Dendritic cell treated with granulocyte-macrophage colony-stimulating factor and Interleukin-4, amounts not matched to agents 40 ng/mL and 50 ng/mL, for 4 days (primary cell): ENCODE results near the gene RASAL3.
A peak's percentile ranks its signal among the peaks of the same experiment; 100 is the strongest.
"Not testable (repeated sequence)": the region's sequence is repeated elsewhere in the genome, so short reads cannot be mapped to it uniquely, and the experiment has no call there.

Experiments
- H3K27ac Mint-ChIP-seq: one replicate; pipeline ENCODE4 v1.8.0; 2022; ENCODE audit warnings: mild to moderate bottlenecking, mixed read lengths
- H3K27me3 Mint-ChIP-seq: one replicate; pipeline ENCODE4 v1.8.0; 2022; ENCODE audit warnings: mild to moderate bottlenecking, mixed read lengths
- H3K36me3 Mint-ChIP-seq: one replicate; pipeline ENCODE4 v1.8.0; 2022; ENCODE audit warnings: low read depth, mixed read lengths
- H3K4me1 Mint-ChIP-seq: one replicate; pipeline ENCODE4 v1.8.0; 2022; ENCODE audit warnings: low read depth, mixed read lengths
- H3K4me3 Mint-ChIP-seq: one replicate; pipeline ENCODE4 v1.8.0; 2022; ENCODE audit warnings: mild to moderate bottlenecking, moderate library complexity, mixed read lengths
- H3K9me3 Mint-ChIP-seq: one replicate; pipeline ENCODE4 v1.8.0; 2022; ENCODE audit warnings: mixed read lengths
- intact Hi-C: fragments of 100-400 bp; cut with micrococcal nuclease; formaldehyde crosslinking; loops from one replicate; pipeline ENCODE4 v1.15.0; 2022

The RASAL3 gene

DNA sequence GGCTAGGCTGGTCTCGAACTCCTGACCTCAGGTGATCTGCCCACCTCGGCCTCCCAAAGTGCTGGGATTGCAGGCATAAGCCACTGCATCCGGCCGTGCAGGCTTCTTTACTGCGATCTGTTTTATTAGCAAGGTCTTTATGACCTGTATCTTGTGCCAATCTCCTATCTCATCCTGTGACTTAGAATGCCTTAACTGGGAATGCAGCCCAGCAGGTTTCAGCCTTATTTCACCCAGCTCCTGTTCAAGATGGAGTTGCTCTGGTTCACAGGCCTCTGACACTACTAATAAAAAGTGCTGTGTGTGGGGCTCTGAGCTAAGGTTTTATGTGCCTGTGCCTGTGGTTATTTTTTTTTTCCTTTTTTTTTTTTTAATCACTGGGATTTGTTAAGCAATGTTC lies 21.4 kb upstream of the RASAL3 start:
- not testable (repeated sequence) for H3K9me3 Mint-ChIP-seq, H3K27ac Mint-ChIP-seq, H3K4me3 Mint-ChIP-seq

DNA sequence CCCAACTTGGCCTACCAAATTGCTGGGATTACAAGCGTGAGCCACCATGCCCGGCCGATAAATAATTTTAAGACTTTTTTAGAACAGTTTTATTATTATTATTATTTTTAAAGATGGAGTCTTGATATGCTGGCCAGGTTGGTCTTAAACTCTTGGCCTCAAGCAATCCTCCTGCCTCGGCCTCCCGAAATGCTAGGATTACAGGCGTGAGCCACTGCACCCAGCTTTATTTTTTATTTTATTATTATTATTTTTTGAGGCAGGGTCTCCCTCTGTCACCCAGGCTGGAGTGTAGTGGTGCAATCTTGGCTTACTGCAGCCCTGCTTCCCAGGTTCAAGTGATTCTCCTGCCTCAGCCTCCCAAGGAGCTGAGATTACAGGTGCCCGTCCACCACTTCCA lies 16.7 kb upstream of the RASAL3 start:
- H3K27me3 Mint-ChIP-seq, H3K4me3 Mint-ChIP-seq, H3K27ac Mint-ChIP-seq, H3K4me1 Mint-ChIP-seq, H3K9me3 Mint-ChIP-seq, intact Hi-C loops, H3K36me3 Mint-ChIP-seq: not testable (repeated sequence)

More for the DNA sequence above, 21.4 kb upstream of the RASAL3 start:
- H3K4me1 Mint-ChIP-seq, H3K36me3 Mint-ChIP-seq, H3K27me3 Mint-ChIP-seq, intact Hi-C loops: not testable (repeated sequence)

DNA sequence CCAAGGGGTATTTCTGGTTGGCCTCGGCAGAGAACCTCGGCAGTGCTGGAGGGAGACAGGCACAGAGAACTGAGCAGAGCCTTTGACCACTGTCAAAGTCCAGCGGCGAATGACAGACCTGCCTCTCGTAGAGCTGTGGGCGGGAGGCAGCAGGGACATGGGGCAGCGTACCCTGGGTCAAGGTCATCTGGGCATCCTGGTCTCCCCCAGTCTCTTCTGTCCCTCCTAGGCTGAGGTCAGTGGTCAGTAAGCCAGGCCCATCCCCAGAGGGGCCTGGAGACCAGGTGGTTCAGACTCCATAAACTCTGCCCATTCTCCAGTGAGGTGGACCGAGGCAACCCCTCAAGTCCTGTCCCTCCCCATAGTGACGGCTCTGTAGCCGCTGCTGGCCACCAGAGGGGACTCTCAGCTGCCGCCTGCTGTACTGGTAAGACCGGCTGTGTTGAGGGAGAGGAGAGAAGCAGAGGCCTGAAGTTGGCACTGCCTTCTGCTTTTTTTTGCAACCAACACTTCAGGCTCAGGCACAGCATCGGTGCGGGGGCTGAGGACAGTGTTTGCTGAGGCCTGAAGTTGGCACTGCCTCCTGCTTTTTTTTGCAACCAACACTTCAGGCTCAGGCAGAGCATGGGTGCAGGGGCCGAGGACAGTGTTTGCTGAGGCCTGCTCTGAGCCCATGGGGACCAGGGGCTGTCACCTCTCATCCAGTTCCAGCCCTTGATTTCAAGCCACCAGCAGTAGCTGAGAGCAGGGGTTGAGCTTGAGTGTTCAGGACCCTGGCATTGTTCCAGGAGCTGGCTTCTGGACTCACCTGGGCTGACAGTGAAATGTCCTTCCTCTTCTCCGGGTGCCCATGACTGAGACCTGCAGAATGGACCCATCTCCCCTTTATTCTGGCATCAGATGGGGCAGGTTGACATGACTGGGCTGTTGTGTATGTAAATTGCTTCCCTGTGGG lies 15.3 kb upstream of the RASAL3 start, which contains the start of gene PGLYRP2:
Gene PGLYRP2, minus strand, starts transcription at position 111 of the 955 bp plus-strand sequence. CDS start 130 bp downstream, outside the sequence.
- Mint-ChIP-seq H3K4me3 (no peak within 1 kb of the TSS), H3K27ac (no peak within 1 kb of the TSS), H3K36me3 (no peaks in the 10 kb centered on the region)

DNA sequence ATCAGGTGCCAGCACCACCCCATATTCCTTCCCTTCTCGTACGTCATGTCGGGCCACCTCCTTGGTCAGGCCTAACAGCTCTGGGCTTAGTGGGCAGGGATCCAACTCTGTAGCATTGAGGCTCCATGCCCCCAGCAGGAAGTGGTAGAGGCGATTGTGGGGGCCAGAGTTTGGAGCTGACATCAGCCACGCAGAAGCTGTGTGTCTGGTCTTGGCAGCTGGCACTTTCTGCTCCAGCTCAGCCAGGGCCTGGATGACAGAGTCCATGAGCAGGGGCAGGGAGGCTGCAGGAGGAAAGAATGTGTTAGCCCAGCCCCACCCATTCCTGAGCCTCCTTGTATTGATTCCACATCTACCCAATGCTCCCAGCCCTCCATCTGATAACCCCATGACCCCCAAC lies 12.0 kb upstream of the RASAL3 start:
- no peaks in the 10 kb centered on the region for H3K36me3 Mint-ChIP-seq
- peaks cover 9% of the 10 kb centered on the region for H3K27me3 Mint-ChIP-seq
- intact Hi-C loops = no loop called here
- H3K4me1 Mint-ChIP-seq = peaks cover 7% of the 10 kb centered on the region
- H3K9me3 Mint-ChIP-seq = no peaks in the 10 kb centered on the region
- H3K27ac Mint-ChIP-seq = no peak overlapping the region
- H3K4me3 Mint-ChIP-seq = no peak overlapping the region

More for the DNA sequence above, 15.3 kb upstream of the RASAL3 start, which contains the start of gene PGLYRP2:
- intact Hi-C loops = no loop called here
- Mint-ChIP-seq H3K4me1 (peaks cover 7% of the 10 kb centered on the region), H3K27me3 (no peaks in the 10 kb centered on the region), H3K9me3 (no peaks in the 10 kb centered on the region)

DNA sequence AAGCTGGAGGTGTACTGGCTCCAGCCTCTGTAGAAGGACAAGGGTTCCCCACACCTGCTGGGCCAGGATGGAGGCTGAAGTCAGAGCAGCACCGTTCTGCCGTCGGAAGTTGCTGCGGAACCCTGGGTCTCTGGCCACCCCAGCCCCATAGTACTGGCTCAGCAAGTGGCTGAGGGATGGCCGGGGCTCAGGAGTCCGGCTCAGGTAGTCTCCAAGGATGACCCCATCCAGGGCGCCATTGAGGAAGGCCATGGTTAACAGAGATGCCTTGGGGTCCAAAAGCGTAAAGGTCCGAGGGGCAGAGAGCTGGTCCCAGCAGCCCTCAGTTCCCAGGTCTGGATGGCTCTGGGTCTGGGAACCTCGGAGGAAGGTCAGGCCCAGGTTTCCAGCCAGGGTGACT lies 11.3 kb upstream of the RASAL3 start:
- no peaks in the 10 kb centered on the region for H3K36me3 Mint-ChIP-seq
- peaks cover 15% of the 10 kb centered on the region for H3K27me3 Mint-ChIP-seq
- no peak overlapping the region for H3K27ac Mint-ChIP-seq
- peaks cover 7% of the 10 kb centered on the region for H3K4me1 Mint-ChIP-seq
- no peak overlapping the region for H3K4me3 Mint-ChIP-seq
- no peaks in the 10 kb centered on the region for H3K9me3 Mint-ChIP-seq
- intact Hi-C loops = no loop called here

DNA sequence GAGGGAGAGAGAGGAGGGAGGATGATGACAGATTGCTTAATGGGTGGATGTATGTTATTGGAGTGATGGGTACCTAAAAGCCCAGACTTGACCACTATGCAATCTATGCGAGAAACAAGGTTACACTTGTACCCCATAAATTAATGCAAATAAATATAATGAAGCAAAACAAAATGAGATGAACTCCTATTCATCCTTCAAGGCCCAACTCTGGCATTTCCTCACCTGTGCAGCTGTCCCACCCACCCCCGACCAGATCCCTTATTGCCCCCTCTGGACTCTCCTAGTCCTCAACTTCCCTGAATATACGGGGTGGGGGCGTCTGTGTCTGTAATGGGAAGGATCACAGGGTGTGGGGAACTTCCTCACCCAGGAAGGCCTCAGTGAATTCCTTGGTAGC lies 10.8 kb upstream of the RASAL3 start:
- Mint-ChIP-seq H3K9me3 (no peaks in the 10 kb centered on the region), H3K36me3 (no peaks in the 10 kb centered on the region), H3K4me3 (no peak overlapping the region), H3K27me3 (peaks cover 17% of the 10 kb centered on the region), H3K4me1 (peaks cover 9% of the 10 kb centered on the region), H3K27ac (no peak overlapping the region)
- intact Hi-C loops = no loop called here

DNA sequence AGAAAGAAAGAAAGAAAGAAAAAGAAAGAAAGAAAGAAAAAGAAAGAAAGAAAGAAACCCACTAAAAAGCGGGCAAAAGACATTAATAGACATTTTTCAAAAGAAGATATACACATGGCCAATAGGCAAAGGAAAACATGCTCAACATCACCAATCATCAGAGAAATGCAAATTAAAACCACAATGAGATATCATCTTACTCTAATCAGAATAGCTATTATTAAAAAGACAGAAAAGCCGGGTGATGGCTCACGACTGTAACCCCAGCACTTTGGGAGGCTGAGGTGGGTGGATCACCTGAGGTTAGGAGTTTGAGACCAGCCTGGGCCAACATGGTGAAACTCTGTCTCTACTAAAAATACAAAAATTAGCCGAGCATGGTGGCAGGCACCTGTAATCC lies 9.5 kb upstream of the RASAL3 start:
- not testable (repeated sequence) for H3K4me3 Mint-ChIP-seq, H3K27ac Mint-ChIP-seq

DNA sequence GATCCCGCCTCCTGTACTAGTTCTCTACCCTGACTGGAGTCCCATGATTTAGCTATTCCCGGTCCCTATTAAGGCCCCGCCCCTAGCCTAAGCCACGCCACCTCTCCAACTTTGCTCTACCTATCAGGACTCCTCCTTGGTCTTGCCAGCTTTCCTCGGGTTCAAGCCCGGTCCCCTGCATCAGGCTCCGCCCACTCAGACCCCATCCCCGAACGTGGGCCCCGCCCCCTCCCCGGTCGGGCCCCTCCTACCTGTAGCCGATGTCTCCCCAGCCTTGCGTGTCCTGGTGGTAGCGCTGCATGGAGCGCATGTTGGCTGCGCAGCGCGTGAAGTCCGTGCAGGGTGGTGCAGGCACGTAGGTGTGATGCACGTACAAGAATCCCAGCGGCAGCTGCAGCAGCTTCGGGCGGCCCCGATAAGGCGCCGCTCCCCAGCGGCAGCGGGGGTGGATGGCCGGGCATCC lies 7.3 kb upstream of the RASAL3 start:
- Mint-ChIP-seq H3K4me1 (peaks cover 33% of the 10 kb centered on the region), H3K27ac (no peak overlapping the region), H3K9me3 (no peaks in the 10 kb centered on the region), H3K4me3 (no peak overlapping the region), H3K36me3 (no peaks in the 10 kb centered on the region), H3K27me3 (peaks cover 42% of the 10 kb centered on the region)
- intact Hi-C loops = no loop called here

More for the DNA sequence above, 9.5 kb upstream of the RASAL3 start:
- peaks cover 16% of the 10 kb centered on the region for H3K4me1 Mint-ChIP-seq
- H3K36me3 Mint-ChIP-seq, intact Hi-C loops, H3K9me3 Mint-ChIP-seq: not testable (repeated sequence)
- H3K27me3 Mint-ChIP-seq = peaks cover 31% of the 10 kb centered on the region

DNA sequence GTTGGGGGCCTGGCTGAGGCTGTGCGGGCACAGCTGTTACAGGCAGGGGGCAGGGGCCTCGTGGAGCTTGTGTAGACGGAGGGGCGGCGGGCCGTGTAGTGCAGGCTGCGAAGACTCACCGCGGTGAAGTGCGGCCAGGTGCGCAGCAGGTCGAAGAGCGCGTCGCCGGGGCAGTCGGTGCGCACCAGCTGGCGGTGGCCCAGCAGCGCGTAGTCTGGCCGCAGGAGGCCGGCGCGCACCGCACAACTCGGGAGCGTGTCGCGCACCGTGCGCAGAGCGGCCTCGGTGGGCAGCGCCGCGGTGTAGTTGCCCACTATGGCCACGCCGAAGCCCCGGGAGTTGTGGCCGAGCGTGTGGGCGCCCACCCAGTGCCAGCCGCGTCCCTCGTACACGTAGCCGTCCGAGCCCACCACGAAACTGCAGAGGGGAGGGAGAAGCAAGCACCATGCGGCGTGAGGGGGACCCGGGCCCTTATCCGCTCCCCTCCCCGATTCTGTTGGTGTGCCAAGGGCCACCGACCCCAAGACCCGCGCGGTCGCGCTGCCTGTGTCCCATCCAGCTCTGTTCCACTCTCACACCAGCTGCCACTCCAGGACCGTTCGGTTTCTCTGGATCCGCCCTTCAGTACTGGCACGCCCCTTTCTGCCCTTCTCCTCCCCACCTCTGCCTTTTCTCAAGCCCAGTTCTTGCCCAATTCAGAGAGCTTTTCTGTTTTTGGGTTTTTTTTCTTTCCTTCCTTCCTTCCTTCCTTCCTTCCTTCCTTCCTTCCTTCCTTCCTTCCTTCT lies 5.4 kb upstream of the RASAL3 start:
- Mint-ChIP-seq H3K4me3 (peak overlapping the region; percentile 85), H3K27me3 (peaks cover 42% of the 10 kb centered on the region), H3K9me3 (no peaks in the 10 kb centered on the region), H3K27ac (peak overlapping the region; percentile 11), H3K4me1 (peaks cover 37% of the 10 kb centered on the region), H3K36me3 (no peaks in the 10 kb centered on the region)
- intact Hi-C loops = no loop called here

DNA sequence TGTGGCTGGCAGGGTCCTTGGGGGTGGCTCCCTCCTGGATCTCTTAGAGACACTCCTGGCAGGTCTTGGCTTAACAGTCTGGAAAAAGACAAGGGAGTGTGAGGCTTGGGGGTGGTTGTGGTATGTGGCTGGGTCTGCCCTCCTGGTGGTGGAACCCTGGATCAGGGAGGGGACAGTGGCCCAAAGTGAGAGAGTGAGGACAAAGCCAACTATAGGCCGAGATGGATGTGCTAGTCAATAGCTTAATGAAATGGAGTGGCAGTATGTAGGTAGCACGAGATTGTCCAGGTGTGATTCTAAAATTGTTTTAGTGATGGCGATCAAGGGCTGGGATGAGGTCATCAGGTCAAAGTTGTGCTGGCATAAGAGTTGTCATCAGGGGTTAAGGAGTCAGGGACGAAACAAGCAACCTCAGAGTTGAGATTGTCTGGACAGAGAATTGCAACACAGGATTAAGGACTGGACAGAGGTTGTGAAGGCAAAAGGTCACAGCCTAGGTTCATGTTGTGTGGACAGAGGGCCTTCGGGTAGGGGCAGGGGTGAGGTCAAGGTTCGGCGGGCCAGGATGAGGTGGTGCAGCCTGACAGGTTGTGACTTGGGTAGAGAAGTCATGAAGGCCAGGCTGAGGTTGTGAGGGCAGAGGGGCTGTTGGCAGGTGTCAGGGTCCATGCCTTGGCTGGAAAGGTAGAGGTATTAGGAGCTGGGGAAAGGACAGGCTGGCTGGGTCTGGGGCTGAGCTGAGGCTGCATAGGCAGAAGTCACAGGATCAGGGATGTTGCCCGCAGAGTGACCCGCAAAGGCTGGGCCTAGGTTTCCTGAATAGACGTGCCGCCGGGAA lies 4.5 kb upstream of the RASAL3 start:
- H3K36me3 Mint-ChIP-seq = no peaks in the 10 kb centered on the region
- no peaks in the 10 kb centered on the region for H3K9me3 Mint-ChIP-seq
- intact Hi-C loops = no loop called here
- H3K27ac Mint-ChIP-seq = peak overlapping the region; percentile 11
- peak overlapping the region; percentile 85 for H3K4me3 Mint-ChIP-seq
- peaks cover 42% of the 10 kb centered on the region for H3K27me3 Mint-ChIP-seq
- peaks cover 45% of the 10 kb centered on the region for H3K4me1 Mint-ChIP-seq

DNA sequence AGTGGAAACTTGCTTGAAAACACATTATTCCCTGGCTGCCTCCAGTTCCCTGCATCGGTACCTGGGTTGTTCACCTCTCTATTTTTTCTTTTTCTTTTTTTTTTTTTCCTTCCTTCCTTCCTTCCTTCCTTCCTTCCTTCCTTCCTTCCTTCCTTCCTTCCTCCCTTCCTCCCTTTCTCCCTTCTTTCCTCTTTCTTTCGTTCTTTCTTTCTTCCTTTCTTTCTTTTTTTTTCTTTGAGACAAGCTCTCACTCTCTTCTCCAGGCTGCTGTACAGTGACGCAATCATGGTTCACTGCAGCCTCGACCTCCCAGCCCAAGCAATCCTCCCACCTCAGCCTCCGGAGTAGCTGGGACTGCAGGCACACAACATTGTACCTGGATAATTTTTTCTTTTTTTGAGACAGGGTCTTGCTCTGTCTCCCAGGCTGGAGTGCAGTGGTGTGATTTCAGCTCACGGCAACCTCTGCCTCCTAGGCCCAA lies 3.4 kb upstream of the RASAL3 start:
- Mint-ChIP-seq H3K4me3 (no peak overlapping the region), H3K4me1 (peaks cover 52% of the 10 kb centered on the region)
- intact Hi-C loops = no loop called here

DNA sequence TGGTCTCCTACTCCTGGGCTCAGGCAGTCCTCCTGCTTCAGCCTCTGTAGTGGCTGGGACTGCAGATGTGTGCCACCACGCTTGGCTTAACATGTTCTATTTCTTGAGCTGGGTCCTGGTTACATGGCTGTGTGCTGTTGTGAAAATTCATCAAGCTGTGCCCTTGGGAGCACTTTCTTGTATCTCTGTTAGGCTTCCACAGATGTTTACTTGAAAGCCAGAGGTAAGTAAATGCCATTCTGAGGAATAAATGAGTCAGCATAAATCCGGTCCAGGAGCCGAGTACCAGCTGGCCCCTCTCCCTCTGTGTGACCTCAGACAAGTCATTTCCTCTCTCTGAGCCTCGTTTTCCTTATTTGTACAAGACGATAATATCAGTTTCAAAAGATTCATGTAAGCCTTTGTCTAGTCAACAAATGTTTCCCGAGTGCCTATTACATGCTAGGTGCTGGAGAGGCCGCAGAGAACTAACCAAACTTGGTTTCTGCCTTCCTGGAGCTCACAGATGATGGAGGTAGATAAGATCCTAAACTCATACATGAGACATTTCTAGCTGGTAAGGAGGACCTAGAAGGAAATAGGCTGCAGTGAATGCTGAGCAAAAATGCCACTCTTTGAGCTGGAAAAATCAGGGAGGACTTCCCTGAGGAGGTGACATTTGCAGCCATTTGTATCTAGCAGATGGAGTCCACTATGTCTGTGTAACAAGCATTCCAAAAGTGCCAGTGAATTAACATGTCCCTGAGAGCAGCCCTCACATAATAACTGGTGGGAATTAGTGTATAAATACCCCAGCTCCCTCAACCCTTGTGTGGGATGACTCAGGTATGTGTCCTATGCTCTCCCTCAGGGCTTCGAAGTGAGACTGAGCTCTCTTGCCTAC lies 2.7 kb upstream of the RASAL3 start:
- Mint-ChIP-seq H3K36me3 (no peaks in the 10 kb centered on the region), H3K9me3 (no peaks in the 10 kb centered on the region), H3K27ac (no peak overlapping the region), H3K4me3 (no peak overlapping the region), H3K27me3 (peaks cover 41% of the 10 kb centered on the region), H3K4me1 (peaks cover 52% of the 10 kb centered on the region)
- intact Hi-C loops = no loop called here

More for the DNA sequence above, 3.4 kb upstream of the RASAL3 start:
- Mint-ChIP-seq H3K9me3 (no peaks in the 10 kb centered on the region), H3K36me3 (no peaks in the 10 kb centered on the region), H3K27me3 (peaks cover 41% of the 10 kb centered on the region), H3K27ac (peak overlapping the region; percentile 18)
